IMR-90 (cell line): ENCODE results near the gene TSPO. TPM values are rescaled to one million over a fixed set of nuclear protein-coding genes. Genes with fewer than 3 reads are reported as not detected.

ENCODE experiments used
- ATAC-seq: fragments of 200-7000 bp; cut with Tn5 transposase; 2 replicates; pipeline ENCODE4 v1.9.1; 2020; ENCODE audit warnings: low read depth, mild to moderate bottlenecking, moderate library complexity
- BruUV-seq: library from RNA; stranded (reverse); fragments of 400-500 nt; replicated peaks from 2 replicates; lab custom pipeline; 2021; lab: Mats Ljungman, UMichigan
- CTCF ChIA-PET: fragments of 300-600 bp; formaldehyde crosslinking; extraction: SDS; loops from one replicate; lab custom pipeline; 2021; ENCODE audit warnings: antibody characterized with exemption; lab: Yijun Ruan, JAX
- POLR2A ChIA-PET: fragments of 300-600 bp; sonication (Branson Sonifier 250); formaldehyde crosslinking; loops from one replicate; lab custom pipeline; 2022; ENCODE audit warnings: antibody characterized with exemption; ENCODE audit not compliant: unreplicated experiment; lab: Charles Lee
- DNase-seq: peaks from one replicate; pipeline ENCODE4 v3.0.0; 2013
- H2AFZ ChIP-seq: replicated peaks from 2 replicates; pipeline ENCODE3; 2013; ENCODE audit warnings: low read length, mild to moderate bottlenecking; ENCODE audit not compliant: poor library complexity
- H2AK5ac ChIP-seq: 2 replicates; pipeline ENCODE4 v1.6.1; 2013; ENCODE audit warnings: low read depth, low read length, inconsistent platforms
- H2AK9ac ChIP-seq: replicated peaks from 2 replicates; pipeline ENCODE3; 2013; ENCODE audit warnings: mild to moderate bottlenecking, low read depth, low read length, moderate library complexity; ENCODE audit not compliant: poor library complexity
- H2BK120ac ChIP-seq: 2 replicates; pipeline ENCODE4 v1.6.1; 2013; ENCODE audit warnings: low read depth, low read length, inconsistent platforms
- H2BK15ac ChIP-seq: 3 replicates; pipeline ENCODE4 v1.6.1; 2013; ENCODE audit warnings: low read depth, low read length, inconsistent platforms
- H2BK20ac ChIP-seq: 2 replicates; pipeline ENCODE4 v1.6.1; 2013; ENCODE audit warnings: low read depth, mild to moderate bottlenecking, inconsistent platforms, low read length, moderate library complexity
- H2BK5ac ChIP-seq: 2 replicates; pipeline ENCODE4 v1.6.1; 2013; ENCODE audit warnings: mild to moderate bottlenecking, low read depth, low read length, inconsistent platforms; ENCODE audit not compliant: poor library complexity, severe bottlenecking
- H3K14ac ChIP-seq: replicated peaks from 2 replicates; pipeline ENCODE4 v1.6.1; 2013; ENCODE audit warnings: low read depth, low read length, inconsistent platforms
- H3K18ac ChIP-seq: 2 replicates; pipeline ENCODE4 v1.6.1; 2013; ENCODE audit warnings: low read depth, low read length, control low read depth
- H3K23ac ChIP-seq: 2 replicates; pipeline ENCODE4 v1.6.1; 2013; ENCODE audit warnings: low read depth, low read length, inconsistent platforms
- H3K27ac ChIP-seq: 2 replicates; pipeline ENCODE4 v1.5.1; 2013; ENCODE audit warnings: mild to moderate bottlenecking, control low read depth, low read length; ENCODE audit not compliant: insufficient read depth
- H3K27me3 ChIP-seq: 2 replicates; pipeline ENCODE4 v1.6.1; 2013; ENCODE audit warnings: low read length; ENCODE audit not compliant: control insufficient read depth, insufficient read depth
- H3K36me3 ChIP-seq: 2 replicates; pipeline ENCODE4 v1.6.1; 2013; ENCODE audit warnings: low read length, mixed read lengths; ENCODE audit not compliant: control insufficient read depth, insufficient read depth
- H3K4ac ChIP-seq: 2 replicates; pipeline ENCODE4 v1.6.1; 2013; ENCODE audit warnings: low read depth, low read length, inconsistent platforms
- H3K4me1 ChIP-seq: 2 replicates; pipeline ENCODE4 v1.6.1; 2013; ENCODE audit warnings: low read length, mixed read lengths; ENCODE audit not compliant: control insufficient read depth, insufficient read depth
- H3K4me2 ChIP-seq: 2 replicates; pipeline ENCODE4 v1.6.1; 2013; ENCODE audit warnings: low read depth, mild to moderate bottlenecking, control low read depth, low read length, moderate library complexity
- H3K4me3 ChIP-seq: 2 replicates; pipeline ENCODE4 v1.5.1; 2013; ENCODE audit warnings: low read depth, mild to moderate bottlenecking, control low read depth, low read length, moderate library complexity; ENCODE audit not compliant: insufficient read depth
- H3K56ac ChIP-seq: 2 replicates; pipeline ENCODE4 v1.6.1; 2013; ENCODE audit warnings: low read length, inconsistent platforms; ENCODE audit not compliant: insufficient read depth; ENCODE audit errors: extremely low read depth
- H3K79me1 ChIP-seq, 2 experiments: 2 replicates each; pipeline ENCODE4 v1.6.1; 2013; ENCODE audit warnings: low read length in 2 of 2, inconsistent platforms in 1 of 2, low read depth in 1 of 2
- H3K9ac ChIP-seq: 2 replicates; pipeline ENCODE4 v1.6.1; 2013; ENCODE audit warnings: low read depth, low read length, control low read depth
- H3K9me1 ChIP-seq: 2 replicates; pipeline ENCODE4 v1.6.1; 2013; ENCODE audit warnings: low read length, inconsistent platforms; ENCODE audit not compliant: insufficient read depth
- H3K9me3 ChIP-seq: 2 replicates; pipeline ENCODE4 v1.6.1; 2013; ENCODE audit warnings: low read length; ENCODE audit not compliant: control insufficient read depth, insufficient read depth
- H4K20me1 ChIP-seq: 2 replicates; pipeline ENCODE4 v1.6.1; 2013; ENCODE audit warnings: low read length, inconsistent platforms; ENCODE audit not compliant: insufficient read depth
- H4K5ac ChIP-seq: 2 replicates; pipeline ENCODE4 v1.6.1; 2013; ENCODE audit warnings: mild to moderate bottlenecking, low read depth, low read length, control low read depth
- H4K8ac ChIP-seq, 2 experiments: 2 replicates each; pipeline ENCODE4 v1.6.1; 2013; ENCODE audit warnings: low read depth in 2 of 2, low read length in 2 of 2, control low read depth in 1 of 2, inconsistent platforms in 1 of 2
- H4K91ac ChIP-seq: 2 replicates; pipeline ENCODE4 v1.6.1; 2013; ENCODE audit warnings: low read depth, low read length, inconsistent platforms; ENCODE audit not compliant: insufficient read depth
- CEBPB ChIP-seq: IDR thresholded peaks from 2 replicates; pipeline ENCODE4 v1.6.1; 2012; ENCODE audit warnings: low read depth, low read length, improper control_type of control experiment
- CHD1 ChIP-seq: IDR thresholded peaks from 2 replicates; pipeline ENCODE4 v1.6.1; 2012; ENCODE audit warnings: low read depth, low read length, improper control_type of control experiment
- FOS ChIP-seq: fragments of 150-350 bp; IDR thresholded peaks from 2 replicates; pipeline ENCODE4 v1.6.1; 2016; ENCODE audit warnings: low read depth, low read length
- MAFK ChIP-seq: IDR thresholded peaks from 2 replicates; pipeline ENCODE4 v1.6.1; 2012; ENCODE audit warnings: low read depth, low read length, improper control_type of control experiment
- MAZ ChIP-seq: IDR thresholded peaks from 2 replicates; pipeline ENCODE4 v1.6.1; 2012; ENCODE audit warnings: low read depth, mild to moderate bottlenecking, low read length, improper control_type of control experiment, moderate library complexity, borderline replicate concordance
- MXI1 ChIP-seq: IDR thresholded peaks from 2 replicates; pipeline ENCODE4 v1.6.1; 2012; ENCODE audit warnings: low read depth, mild to moderate bottlenecking, low read length, moderate library complexity, borderline replicate concordance
- POLR2A ChIP-seq: IDR thresholded peaks from 2 replicates; pipeline ENCODE4 v1.6.1; 2012; ENCODE audit warnings: mild to moderate bottlenecking, low read depth, low read length
- RAD21 ChIP-seq: IDR thresholded peaks from 2 replicates; pipeline ENCODE4 v1.6.1; 2012; ENCODE audit warnings: low read length, improper control_type of control experiment
- RCOR1 ChIP-seq: IDR thresholded peaks from 2 replicates; pipeline ENCODE4 v1.6.1; 2012; ENCODE audit warnings: mild to moderate bottlenecking, low read length, improper control_type of control experiment; ENCODE audit not compliant: insufficient replicate concordance
- RFX5 ChIP-seq: IDR thresholded peaks from 2 replicates; pipeline ENCODE4 v1.8.0; 2012; ENCODE audit warnings: low read depth, mild to moderate bottlenecking, low read length, moderate library complexity
- SMC3 ChIP-seq: fragments of 150-350 bp; IDR thresholded peaks from 2 replicates; pipeline ENCODE4 v1.6.1; 2016; ENCODE audit warnings: low read depth, mild to moderate bottlenecking, antibody characterized with exemption, low read length, moderate library complexity
- WGBS, 2 experiments: methylation state at CpG; one replicate each; pipeline versions ENCODE4 v1.1.5 to v1.1.7; 2013; ENCODE audit warnings: missing lambda C conversion rate in 2 of 2; ENCODE audit not compliant: insufficient read length in 1 of 2; ENCODE audit errors: extremely low coverage in 2 of 2; 5-methylcytosine and 5-hydroxymethylcytosine counted together
- dilution Hi-C: fragments of 300-500 bp; cut with HindIII; formaldehyde crosslinking; loops from one replicate; pipeline ENCODE4 v1.14.3; 2018; ENCODE audit warnings: low sequenced_read_pairs; ENCODE audit not compliant: unreplicated experiment
- in situ Hi-C: fragments of 300-500 bp; cut with MboI; formaldehyde crosslinking; loops from 3 replicates; pipeline ENCODE4 v1.14.3; 2019; ENCODE audit warnings: low sequenced_read_pairs, inconsistent platforms, mixed read lengths
- intact Hi-C: fragments of 100-400 bp; cut with micrococcal nuclease; formaldehyde crosslinking; loops from 2 replicates; pipeline ENCODE4 v1.10.0; 2022
- polyA plus RNA-seq, 3 experiments: library from polyadenylated mRNA; depleted of rRNA; stranded (reverse); fragments of >200 nt; gene quantifications; 2 replicates each; pipeline ENCODE4 v1.2.3, GENCODE V29; 2012; ENCODE audit warnings: low replicate concordance in 1 of 3
- total RNA-seq: library from RNA; depleted of rRNA; stranded (reverse); fragments of >200 nt; gene quantifications from 2 replicates; pipeline ENCODE4 v1.2.3, GENCODE V29; 2012
- TF ChIP-seq, protein P1 (sequence below): fragments of 150-350 bp; IDR thresholded peaks from 2 replicates; pipeline ENCODE4 v1.6.1; 2016; ENCODE audit warnings: low read depth, mild to moderate bottlenecking, low read length, moderate library complexity, borderline replicate concordance
- TF ChIP-seq, protein P2 (sequence below): fragments of 150-350 bp; IDR thresholded peaks from 2 replicates; pipeline ENCODE4 v1.6.1; 2017; ENCODE audit warnings: mild to moderate bottlenecking, antibody characterized with exemption, low read length, low read depth
- TF ChIP-seq, protein P3 (sequence below): conservative IDR thresholded peaks from 2 replicates; pipeline ENCODE4 v1.5.1; 2012; ENCODE audit warnings: mild to moderate bottlenecking, low read depth, low read length, improper control_type of control experiment

Gene TSPO
- total and polyA plus RNA-seq, 2 of the 4 experiments (the other 2 are of a cell fraction) = 115 to 297 TPM

DNA sequence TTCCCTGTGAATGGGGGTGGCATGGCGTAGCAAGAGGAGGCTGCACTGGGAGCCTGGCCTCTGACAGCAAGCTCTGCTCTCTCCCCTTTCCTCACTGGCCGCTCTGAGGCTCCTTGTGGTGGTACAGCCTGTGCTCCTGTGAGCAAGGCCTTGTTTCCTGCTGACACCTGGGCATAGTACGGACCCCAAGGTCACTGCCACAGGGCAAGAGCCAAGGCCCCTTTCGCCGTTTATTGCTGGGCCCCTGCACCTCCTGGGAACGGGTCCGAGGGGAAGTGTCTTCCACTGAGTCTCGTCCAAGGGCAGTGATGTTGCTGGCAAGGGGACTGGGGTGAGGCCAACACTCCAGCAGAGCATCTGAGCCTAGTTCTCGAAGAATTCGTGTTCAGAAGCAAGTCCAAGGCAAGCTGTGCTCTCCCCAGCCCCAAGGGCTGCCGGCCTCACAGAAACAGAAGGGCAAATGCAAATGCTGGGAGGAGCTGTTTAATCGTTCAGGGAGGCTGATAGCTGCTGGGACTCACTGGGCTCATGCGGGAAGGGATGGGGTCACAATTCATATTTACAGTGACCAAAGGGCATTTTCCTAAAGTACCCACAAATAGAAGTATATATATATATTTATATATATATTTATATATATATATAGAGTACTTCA lies 51.5 kb downstream of the TSPO start:
- WGBS, 2 experiments = 71% methylated on average over 3 of the region's 13 CpGs; no CpG with 5 or more reads in 1 of the 2 experiments
- no peak overlapping the region for H3K14ac ChIP-seq
- H3K4me1 ChIP-seq = peaks cover 4% of the 10 kb centered on the region; the same call in 1 of the 2 replicates
- intact Hi-C loops (no loop called here), dilution Hi-C loops (no loop called here), in situ Hi-C loops (no loop called here)
- no peak overlapping the region for H4K91ac ChIP-seq
- no peak overlapping the region for H2AK9ac ChIP-seq
- H3K79me1 ChIP-seq = no peaks in the 10 kb centered on the region
- no peak overlapping the region for H3K4ac ChIP-seq
- H2AFZ ChIP-seq = no peak overlapping the region
- no peak overlapping the region for H2AK5ac ChIP-seq
- no peaks in the 10 kb centered on the region for H4K20me1 ChIP-seq
- no peak overlapping the region for H4K8ac ChIP-seq
- no peak overlapping the region for H3K27ac ChIP-seq
- H3K56ac ChIP-seq = no peak overlapping the region
- no peak overlapping the region for H2BK15ac ChIP-seq
- no peaks in the 10 kb centered on the region for H3K9me3 ChIP-seq
- TF ChIP-seq SMC3 = no peak
- no peak for TF ChIP-seq CEBPB
- no peak for TF ChIP-seq RCOR1
- no peak for TF ChIP-seq MXI1
- no peak for TF ChIP-seq RAD21
- TF ChIP-seq MAZ = no peak
- TF ChIP-seq POLR2A = no peak
- no peak for TF ChIP-seq MAFK
- TF ChIP-seq FOS = no peak
- TF ChIP-seq CHD1 = no peak
- TF ChIP-seq, protein P1, sequence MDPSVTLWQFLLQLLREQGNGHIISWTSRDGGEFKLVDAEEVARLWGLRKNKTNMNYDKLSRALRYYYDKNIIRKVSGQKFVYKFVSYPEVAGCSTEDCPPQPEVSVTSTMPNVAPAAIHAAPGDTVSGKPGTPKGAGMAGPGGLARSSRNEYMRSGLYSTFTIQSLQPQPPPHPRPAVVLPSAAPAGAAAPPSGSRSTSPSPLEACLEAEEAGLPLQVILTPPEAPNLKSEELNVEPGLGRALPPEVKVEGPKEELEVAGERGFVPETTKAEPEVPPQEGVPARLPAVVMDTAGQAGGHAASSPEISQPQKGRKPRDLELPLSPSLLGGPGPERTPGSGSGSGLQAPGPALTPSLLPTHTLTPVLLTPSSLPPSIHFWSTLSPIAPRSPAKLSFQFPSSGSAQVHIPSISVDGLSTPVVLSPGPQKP = no peak
- TF ChIP-seq, protein P2, sequence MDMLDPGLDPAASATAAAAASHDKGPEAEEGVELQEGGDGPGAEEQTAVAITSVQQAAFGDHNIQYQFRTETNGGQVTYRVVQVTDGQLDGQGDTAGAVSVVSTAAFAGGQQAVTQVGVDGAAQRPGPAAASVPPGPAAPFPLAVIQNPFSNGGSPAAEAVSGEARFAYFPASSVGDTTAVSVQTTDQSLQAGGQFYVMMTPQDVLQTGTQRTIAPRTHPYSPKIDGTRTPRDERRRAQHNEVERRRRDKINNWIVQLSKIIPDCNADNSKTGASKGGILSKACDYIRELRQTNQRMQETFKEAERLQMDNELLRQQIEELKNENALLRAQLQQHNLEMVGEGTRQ = no peak
- TF ChIP-seq, protein P3, sequence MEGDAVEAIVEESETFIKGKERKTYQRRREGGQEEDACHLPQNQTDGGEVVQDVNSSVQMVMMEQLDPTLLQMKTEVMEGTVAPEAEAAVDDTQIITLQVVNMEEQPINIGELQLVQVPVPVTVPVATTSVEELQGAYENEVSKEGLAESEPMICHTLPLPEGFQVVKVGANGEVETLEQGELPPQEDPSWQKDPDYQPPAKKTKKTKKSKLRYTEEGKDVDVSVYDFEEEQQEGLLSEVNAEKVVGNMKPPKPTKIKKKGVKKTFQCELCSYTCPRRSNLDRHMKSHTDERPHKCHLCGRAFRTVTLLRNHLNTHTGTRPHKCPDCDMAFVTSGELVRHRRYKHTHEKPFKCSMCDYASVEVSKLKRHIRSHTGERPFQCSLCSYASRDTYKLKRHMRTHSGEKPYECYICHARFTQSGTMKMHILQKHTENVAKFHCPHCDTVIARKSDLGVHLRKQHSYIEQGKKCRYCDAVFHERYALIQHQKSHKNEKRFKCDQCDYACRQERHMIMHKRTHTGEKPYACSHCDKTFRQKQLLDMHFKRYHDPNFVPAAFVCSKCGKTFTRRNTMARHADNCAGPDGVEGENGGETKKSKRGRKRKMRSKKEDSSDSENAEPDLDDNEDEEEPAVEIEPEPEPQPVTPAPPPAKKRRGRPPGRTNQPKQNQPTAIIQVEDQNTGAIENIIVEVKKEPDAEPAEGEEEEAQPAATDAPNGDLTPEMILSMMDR = no peak
- TF ChIP-seq RFX5 = no peak
- no peak overlapping the region for H3K4me3 ChIP-seq
- H3K27me3 ChIP-seq = peaks cover 28% of the 10 kb centered on the region; the same call in 1 of the 2 replicates
- H3K9ac ChIP-seq = no peak overlapping the region
- BruUV-seq = no TSS peak
- H3K4me2 ChIP-seq = no peak overlapping the region
- ATAC-seq = no peak
- H3K36me3 ChIP-seq = no peaks in the 10 kb centered on the region
- no peaks in the 10 kb centered on the region for H3K9me1 ChIP-seq
- ChIA-PET CTCF (interaction anchor here (0.7 kb wide), 1 partner anchor 13 kb away, joined by 3 read pairs; no protein-coding TSS in a partner anchor), POLR2A (no interaction called here)
- no peak overlapping the region for H2BK20ac ChIP-seq
- H3K18ac ChIP-seq = no peak overlapping the region
- no peak overlapping the region for H4K5ac ChIP-seq
- no peak overlapping the region for H2BK120ac ChIP-seq
- no peak overlapping the region for H2BK5ac ChIP-seq
- DNase-seq = no peak
- H3K23ac ChIP-seq = no peak overlapping the region
